HG02970 (cell line): ENCODE results near the gene PDPR.
"Not testable (repeated sequence)": the region's sequence is repeated elsewhere in the genome, so short reads cannot be mapped to it uniquely, and the experiment has no call there.

ENCODE experiments used
- ATAC-seq: cut with Tn5 transposase; IDR thresholded peaks from one replicate; pipeline ENCODE4 v1.9.1; 2021; ENCODE audit warnings: mild to moderate bottlenecking, moderate library complexity, moderate number of reproducible peaks; ENCODE audit not compliant: unreplicated experiment, low FRiP score

The PDPR gene

GRCh38 chr16:70126226-70126625 is 12.1 kb downstream of the PDPR start:
- ATAC-seq = not testable (repeated sequence)

DNA sequence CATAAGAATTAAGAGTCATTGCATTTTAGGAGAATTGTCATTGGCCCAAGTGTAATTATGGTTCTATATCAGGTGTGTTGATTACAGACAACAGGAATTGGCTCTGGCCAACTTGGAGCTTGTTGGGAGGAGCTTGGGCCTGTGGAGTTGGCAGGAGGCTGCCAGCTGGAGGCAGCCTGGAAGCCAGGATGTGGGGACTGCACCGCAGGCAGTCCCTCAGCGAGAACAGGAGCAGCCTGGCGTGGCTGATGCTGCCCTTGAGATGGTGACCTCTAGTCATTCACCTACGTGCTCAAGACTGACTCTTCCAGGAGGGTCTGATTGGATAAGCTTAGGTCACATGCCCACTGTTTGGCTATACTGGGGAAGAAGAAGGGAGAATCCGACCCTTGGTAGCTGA is 13.6 kb downstream of the PDPR start:
- ATAC-seq = not testable (repeated sequence)

GRCh38 chr16:70128844-70129243 is 14.7 kb downstream of the PDPR start:
- ATAC-seq = not testable (repeated sequence)

DNA sequence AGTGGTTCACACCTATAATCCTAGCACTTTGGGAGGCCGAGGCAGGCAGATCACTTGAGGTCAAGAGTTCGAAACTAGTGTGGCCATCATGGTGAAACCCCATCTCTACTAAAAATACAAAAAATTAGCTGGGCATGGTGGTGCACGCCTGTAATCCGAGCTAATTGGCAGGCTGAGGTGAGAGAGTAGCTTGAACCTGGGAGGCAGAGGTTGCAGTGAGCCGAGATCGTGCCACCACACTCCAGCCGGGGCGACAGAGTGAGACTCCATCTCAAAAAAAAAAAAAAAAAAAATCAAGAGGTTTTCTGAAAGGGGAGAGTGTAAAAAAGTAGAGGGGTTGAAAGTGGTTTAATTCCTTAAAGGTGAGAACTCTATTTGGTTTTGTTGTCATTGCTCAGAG is 21.7 kb downstream of the PDPR start:
- ATAC-seq = not testable (repeated sequence)

- ATAC-seq = not testable (repeated sequence)
These were observed 22.5 kb downstream of the PDPR start for GRCh38 chr16:70136595-70136994.

- ATAC-seq = not testable (repeated sequence)
These were observed 28.6 kb downstream of the PDPR start for GRCh38 chr16:70142739-70143138.

DNA sequence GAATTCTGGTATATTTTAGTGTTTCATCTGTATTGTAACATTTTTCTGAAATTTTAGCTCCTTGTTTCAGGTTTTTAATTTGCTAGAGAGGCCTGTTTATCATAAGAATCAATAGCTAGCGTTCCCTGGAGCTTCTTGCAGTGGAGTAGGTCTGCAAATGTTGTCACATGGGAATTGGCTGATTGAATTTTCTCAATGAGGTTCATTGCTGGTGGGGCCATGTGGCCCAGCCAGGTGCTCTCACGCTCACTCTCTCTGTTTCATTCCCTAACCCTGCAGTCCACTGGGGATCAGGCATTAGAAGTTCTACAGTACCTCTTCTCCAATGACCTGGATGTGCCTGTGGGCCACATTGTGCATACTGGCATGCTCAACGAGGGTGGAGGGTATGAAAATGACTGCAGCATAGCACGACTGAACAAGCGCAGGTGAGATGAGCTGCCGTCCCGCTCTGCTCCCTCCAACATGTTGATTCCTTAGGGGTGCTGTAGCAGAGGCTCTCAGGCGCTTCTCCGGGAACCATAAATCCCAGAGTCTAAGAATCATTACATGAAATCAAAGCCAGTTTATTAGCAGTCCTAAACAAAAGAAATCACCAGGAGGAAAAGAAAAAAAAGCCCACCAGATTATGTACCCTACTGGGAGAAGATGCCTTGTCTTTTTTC is 29.2 kb downstream of the PDPR start:
- ATAC-seq = not testable (repeated sequence)

- ATAC-seq = not testable (repeated sequence)
These were observed 33.7 kb downstream of the PDPR start for GRCh38 chr16:70147853-70148252.

DNA sequence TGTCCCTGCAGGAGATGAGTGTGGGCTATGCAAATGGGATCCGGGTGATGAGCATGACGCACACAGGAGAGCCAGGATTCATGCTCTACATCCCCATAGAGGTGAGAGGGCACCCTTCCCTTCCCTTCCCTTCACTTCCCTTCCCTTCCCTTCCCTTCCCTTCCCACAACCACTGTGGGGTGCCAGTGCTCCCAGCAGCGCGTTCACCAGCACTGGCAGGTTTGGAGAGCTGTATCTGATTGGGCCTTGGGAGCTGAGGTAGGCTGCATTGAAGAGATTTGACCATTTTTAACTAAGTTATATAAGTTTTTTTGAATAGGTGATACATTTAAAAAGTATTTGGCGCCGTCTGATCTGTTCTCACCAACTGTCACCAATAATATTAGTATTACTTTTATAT is 34.3 kb downstream of the PDPR start:
- not testable (repeated sequence) for ATAC-seq

- ATAC-seq = not testable (repeated sequence)
These were observed 35.2 kb downstream of the PDPR start for GRCh38 chr16:70149296-70149695.

GRCh38 chr16:70151391-70151790 is 37.3 kb downstream of the PDPR start:
- no peak for ATAC-seq

DNA sequence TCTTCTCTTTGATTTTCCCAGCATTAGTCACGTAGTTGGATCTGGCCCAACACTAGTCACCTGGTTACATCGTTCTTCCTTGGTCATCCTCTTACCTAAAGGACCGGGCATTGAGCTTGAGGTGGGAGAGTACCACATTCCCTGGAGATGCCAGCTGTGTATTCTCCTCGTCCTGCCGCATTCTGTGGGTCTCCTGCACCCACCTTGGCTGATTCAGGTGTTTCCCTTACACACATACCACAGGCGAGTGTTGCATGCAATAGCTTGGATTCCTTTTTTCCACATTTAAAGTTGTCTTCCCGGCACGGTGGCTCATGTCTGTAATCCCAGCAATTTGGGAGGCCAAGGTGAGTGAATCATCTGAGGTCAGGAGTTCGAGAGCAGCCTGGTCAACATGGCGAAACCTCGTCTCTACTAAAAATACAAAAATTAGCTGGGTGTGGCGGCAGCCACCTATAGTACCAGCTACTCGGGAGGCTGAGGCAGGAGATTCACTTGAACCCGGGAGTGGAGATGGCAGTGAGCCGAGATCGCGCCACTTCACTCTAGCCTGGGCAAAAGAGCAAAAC is 37.9 kb downstream of the PDPR start:
- ATAC-seq = no peak

DNA sequence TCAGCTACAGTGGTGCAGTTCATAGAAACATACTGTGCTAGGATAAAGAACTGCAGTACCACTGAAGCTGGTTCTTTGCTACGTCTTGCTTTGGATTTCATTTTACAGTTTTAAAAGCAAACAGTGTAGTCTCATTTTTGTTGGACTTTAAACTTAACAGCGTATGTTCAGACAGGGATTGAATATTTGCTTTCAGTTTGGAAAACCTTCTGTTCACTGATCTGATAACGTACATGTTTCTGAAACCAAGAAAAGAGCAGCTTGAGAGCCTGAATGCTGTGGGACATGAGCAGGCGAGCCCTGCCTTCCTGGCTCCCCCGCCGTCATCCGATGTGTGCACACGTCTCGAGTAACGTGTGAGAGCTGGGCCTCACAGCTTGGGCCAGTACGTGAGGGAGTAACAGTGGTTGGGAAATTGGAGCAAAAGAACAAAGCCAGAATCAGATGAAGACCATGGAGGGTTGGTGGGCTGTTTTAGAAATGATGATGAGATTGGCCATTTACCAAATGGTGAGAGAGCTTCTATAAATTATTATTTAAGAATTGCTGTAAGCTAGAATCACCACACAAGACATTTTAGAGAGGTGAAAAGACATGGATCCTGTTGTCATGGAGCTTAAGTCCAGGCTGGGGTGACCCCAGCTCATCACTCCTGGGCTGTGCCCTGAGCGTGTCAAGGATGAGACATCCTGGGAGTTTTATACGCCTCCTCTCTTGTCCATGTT is 38.6 kb downstream of the PDPR start:
- no peak for ATAC-seq

GRCh38 chr16:70154736-70155135 is 40.6 kb downstream of the PDPR start:
- ATAC-seq = not testable (repeated sequence)

- no peak for ATAC-seq
These were observed 42.3 kb downstream of the PDPR start for GRCh38 chr16:70156207-70156978.

- ATAC-seq = no peak
These were observed 43.0 kb downstream of the PDPR start for GRCh38 chr16:70157105-70157476.

DNA sequence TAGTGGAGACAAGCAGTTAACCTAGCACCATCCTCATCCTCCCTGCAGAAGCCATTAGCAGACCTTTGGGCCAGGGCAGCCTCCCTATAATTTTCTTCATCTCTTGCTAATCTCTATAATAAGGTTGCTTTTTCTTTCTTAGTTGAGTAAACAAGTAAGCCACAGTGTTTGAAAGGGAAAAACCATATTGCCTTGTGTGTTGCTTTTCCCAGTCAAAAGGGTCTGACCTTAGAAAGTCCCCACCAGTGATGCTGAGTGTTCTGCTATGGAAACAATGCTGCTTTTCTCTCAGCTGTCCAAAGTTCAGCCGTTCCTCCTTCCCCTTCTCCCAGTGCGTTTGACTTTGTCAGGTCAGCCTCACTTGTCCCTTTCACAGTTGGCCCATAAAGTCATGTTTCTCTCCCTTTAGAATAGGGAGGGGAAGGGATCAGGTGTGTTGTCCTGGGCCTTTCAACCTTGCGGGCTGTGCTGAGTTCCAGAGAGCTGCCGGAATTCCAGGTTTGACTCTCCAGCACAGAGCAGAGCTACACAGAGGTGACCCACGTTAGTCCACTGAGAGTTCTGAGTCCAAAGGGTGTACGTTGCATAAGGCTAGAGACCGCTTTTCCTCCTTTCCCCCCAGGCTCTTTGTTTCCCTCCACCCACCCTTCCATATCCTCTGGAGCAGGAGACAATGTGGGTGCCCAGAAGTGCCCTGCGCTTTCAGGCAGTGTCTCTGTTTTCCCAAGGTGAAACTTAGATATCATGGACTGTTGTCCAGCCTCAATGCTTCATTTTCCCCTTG is 43.5 kb downstream of the PDPR start:
- ATAC-seq = no peak

DNA sequence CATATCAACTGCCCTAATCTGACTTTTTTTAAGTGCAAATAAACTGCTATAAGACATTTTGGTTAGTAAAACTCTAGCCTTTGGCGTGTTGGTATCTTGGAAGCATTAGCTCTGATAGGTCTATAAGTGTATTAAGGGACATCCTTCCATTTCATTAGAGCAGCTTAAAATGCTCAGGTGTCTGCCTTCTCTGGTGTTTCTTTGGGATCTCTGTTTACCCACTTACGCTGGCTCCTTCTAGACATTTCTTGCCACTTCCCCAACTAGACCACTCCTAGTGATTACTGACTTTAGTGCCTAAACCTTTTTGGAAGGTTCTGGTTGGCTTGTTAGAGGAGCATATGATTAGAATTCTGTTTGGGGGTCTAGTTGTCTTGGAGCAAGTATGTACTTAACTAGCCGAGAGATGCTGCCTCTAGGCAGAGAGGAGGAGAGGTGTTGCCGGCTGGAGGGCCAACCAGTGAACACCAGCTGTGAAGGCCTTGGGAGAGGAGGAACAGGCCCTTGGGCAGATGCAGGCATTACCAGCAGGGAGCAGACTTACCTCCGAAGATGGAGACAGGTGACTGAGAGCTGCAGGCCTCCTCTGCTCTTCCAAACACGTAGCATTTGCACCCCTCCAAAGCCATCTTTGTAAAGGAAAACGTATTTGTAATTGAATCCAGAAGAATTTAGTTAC is 44.3 kb downstream of the PDPR start:
- no peak for ATAC-seq
